ENCODE data around the gene HYAL1.
"Not testable (repeated sequence)": the region's sequence is repeated elsewhere in the genome, so short reads cannot be mapped to it uniquely, and the experiment has no call there.

The HYAL1 gene

GRCh38 chr3:50293079-50293801 lies 10.1 kb downstream of the HYAL1 start:
- no peak for DNase-seq

DNA sequence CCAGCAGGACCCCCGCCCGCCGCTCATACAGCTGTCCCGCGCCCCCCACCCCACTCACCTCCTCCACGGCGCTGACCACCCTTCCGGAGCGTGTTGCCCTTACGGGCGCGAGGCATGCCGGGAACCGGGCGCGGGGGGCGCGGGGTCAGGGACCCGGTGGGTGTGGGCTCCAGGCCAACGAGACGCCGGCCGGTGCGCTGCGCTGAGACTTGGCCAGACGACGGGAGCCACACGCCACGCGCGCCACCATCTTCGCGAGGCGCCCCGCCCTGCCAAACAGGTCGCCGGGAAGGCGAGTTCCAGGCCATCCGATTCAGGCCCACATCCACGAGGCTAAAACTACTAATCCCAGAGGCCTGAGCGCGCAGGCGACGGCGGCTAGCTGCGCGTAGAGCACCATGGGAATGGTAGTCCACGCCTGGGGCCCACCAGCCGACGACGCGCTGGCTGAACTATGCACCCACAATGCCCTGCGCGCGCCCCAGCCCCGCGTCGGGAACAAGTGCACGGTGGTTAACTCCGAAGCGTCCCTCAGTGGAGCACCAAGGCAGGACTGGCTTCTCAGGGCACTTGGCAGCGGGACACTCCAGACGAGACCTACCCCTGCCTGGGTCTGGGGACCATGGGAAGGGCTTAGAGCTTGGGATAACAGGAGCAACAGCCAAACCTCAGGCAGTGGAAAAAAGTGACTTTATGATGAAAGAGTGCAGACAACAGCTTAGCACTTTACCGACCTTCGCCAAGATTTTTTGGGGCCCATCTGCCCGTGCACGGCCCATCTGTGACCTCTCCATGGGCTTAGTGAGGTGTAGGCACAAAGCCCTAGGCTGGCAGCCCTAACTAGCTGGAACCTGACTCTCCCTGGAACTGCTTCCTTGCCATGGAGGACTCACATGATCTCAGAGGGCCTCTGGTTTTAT lies 11.0 kb downstream of the HYAL1 start, which contains the start of gene IFRD2:
Gene IFRD2 (minus strand): TSS at position 271 of the 920 bp plus-strand sequence. CDS start 155 bp downstream, at position 116.
- DNase-seq = peak; percentile 89 to 98

- DNase-seq = no peak
Measured at GRCh38 chr3:50290161-50290641, 13.2 kb downstream of the HYAL1 start.

- DNase-seq = no peak
Measured at GRCh38 chr3:50289130-50289529, 14.2 kb downstream of the HYAL1 start.

DNA sequence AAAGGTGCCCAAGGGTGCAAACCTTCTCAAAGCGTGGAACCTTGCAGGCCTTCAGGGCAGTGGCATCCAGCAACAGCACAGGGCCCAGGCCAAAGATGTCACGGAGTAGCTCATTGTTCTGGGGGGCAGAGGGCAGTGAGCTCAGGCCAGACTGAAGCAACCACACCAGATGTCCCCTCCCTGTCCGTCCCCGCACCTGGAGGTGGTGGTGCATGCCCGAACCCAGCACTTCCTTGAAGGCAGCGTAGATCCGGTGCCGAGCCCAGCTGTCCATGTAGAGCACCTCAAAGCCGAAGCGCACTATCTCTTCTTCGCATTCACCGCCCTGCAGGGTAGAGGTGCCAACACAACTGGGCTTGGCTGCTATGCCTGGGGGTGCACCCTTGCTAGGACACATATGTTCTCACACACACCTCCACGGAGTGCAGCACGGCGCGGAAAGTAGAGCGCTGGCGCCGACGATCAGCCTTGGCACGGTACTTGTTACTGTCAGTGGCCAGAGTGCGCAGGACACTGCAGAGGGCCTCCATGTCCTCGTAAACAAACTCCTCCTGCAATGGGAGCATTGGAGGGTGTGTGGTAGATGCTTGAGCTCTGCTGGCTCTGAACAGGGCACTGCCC lies 14.9 kb downstream of the HYAL1 start:
- DNase-seq = no peak

- DNase-seq = no peak
Measured at GRCh38 chr3:50287262-50287661, 16.1 kb downstream of the HYAL1 start.

DNA sequence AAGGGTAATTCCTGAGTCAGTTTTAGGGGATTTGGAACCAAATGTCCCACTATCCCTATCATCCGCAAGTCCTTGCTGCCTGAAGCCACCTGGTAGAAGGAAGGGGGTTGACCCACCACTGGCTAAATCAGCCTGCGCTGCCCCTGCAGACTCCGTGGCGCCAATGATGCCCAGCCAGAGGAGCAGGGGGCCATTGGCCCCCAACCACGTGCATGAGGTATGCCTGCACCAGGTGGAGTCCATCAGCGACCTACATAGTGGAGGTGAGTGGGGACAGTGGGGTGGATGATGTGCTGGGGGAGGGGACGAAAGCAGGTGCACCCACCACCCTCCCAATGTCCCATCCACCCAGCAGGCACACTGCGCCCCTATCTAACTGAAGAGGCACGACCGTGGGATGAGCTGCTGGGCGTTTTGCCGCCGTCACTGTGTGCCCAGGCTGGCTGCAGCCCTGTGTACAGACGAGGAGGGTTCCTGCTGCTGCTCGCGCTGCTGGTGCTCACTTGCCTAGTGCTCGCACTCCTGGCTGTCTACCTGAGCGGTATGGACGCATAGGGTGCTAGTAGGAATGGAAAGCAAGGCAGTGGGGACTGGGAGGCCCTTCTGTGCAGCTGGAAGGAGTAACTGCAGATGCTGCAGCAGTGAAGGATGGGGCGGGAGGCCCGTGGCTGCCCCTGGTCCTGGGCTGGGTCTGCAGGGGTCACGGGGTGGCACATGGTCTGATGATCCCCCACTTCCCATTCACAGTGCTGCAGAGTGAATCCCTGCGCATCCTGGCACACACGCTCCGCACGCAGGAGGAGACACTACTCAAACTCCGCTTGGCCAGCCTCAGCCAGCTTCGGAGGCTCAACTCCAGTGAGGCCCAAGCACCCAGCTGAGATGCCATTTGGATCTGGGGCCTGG lies 16.8 kb downstream of the HYAL1 start:
- no peak for DNase-seq

DNA sequence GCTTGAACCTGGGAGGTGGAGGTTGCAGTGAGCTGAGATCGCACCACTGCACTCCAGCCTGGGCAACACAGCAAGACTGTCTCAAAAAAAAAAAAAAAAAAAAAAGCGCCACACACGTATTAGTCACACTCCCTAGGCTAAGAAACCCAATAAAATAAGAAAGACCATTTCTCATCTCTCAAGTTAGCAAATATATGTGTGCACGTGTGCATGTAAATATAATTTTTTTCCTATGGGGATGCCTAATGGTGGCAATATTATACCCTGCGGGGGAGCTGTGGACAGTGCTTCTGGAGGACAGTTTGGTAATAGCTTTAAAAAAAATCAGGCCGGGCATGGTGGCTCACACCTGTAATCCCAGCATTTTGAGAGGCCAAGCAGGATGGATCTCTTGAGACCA lies 19.3 kb downstream of the HYAL1 start:
- DNase-seq = not testable (repeated sequence)

DNA sequence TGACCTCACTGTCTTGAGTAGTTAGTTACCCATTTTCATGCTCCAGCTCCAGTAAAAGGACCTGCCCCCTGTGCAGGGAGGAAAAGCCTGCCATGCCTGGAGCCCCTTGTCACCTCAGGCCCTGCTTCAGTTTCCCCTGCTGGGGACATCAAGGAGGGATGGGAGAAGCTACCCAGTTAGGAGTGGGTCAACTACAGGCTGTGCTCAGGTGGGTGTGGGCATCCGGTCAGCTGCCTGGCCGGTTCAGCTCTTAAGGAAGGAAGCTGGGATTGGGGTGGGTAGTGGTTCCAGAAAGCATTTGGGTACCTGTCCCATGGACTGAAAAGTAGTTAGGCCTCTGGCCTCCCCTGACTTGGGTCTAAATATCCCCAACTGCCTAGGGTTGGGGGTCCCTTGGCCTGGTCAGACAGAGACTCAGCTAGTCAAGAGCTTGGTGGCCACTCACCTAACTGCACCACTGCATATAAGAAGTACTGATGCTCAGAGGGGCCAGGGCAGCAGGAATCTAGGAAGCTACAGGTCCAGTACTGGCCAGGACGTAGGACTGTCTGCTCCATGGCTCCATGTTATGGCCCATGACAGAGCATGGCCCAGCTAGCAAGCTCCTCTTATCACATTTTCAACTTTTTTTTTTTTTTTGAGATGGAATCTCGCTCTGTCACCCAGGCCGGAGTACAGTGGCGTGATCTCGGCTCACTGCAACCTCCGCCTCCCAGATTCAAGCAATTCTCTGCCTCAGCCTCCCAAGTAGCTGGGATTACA lies 23.9 kb downstream of the HYAL1 start:
- no peak for DNase-seq

- no peak for DNase-seq
Measured at GRCh38 chr3:50278880-50279224, 24.5 kb downstream of the HYAL1 start, which contains the start of gene LSMEM2. LSMEM2 (plus strand) TSS chr3:50279087; CDS start chr3:50279114, 27 bp downstream.

DNA sequence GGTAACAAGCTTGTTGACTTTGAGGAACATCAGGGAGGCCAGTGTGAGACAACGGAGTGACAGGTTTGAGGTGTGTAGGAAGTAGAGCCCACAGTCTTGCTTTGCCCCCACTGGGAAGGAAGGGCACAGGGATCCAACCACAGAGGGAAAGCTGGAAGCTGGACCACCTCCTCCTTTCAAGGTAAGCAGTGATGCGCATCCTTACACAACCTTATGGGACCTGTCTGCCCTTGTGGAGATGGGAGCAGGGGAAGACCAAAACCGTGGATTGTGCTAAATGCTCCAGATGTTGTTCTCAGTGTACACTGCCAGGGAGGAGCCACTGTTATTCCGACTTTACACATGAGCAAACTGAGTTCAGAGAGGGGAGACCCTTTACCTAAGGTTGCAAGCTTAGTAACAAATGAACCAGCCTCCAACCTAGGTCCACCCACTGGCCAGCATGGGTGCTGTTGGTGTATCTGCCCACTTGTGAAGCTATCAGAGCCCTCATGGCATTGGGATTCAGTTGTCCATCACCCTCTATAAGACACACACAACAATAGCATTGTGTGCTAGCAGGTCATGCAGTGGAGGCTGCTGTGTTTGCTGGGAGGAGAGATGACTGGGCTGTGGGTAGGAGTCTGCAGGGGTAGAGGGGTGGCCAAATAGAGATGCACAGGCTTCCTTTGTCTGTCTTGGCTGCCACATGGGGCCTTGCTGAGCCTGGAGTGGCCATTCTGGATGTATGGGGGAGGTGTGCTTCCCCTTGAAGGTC lies 25.1 kb downstream of the HYAL1 start:
- no peak for DNase-seq

- DNase-seq = no peak
Measured at GRCh38 chr3:50276762-50277101, 26.6 kb downstream of the HYAL1 start.

DNA sequence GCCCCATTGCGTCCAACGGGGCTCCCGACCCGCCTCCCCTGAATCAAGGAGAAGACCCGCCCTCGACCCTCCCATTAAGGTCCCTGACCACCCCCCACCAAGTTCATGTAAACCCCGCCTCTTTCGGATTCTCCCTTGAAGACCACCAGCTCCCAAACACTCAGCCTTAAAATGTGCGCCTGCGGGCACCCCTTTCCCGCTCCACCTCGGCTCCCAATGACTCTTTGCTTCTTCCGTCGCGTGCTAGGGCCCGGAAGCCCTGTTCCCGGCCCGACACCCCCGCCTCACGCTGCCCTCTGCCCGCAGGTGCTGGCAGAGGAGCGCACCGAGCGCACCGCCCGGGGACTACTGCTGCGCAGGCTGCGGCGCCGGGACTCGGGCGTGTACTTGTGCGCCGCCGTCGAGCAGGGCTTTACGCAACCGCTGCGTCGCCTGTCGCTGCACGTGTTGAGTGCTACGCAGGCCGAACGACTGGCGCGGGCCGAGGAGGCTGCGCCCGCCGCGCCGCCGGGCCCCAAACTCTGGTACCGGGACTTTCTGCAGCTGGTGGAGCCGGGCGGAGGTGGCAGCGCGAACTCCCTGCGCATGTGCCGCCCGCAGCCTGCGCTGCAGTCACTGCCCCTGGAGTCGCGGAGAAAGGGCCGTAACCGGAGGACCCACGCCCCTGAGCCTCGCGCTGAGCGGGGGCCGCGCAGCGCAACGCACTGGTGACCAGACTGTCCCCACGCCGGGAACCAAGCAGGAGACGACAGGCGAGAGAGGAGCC lies 27.2 kb downstream of the HYAL1 start:
- DNase-seq = no peak

- DNase-seq = no peak
Measured at GRCh38 chr3:50275141-50275995, 28.0 kb downstream of the HYAL1 start.

DNA sequence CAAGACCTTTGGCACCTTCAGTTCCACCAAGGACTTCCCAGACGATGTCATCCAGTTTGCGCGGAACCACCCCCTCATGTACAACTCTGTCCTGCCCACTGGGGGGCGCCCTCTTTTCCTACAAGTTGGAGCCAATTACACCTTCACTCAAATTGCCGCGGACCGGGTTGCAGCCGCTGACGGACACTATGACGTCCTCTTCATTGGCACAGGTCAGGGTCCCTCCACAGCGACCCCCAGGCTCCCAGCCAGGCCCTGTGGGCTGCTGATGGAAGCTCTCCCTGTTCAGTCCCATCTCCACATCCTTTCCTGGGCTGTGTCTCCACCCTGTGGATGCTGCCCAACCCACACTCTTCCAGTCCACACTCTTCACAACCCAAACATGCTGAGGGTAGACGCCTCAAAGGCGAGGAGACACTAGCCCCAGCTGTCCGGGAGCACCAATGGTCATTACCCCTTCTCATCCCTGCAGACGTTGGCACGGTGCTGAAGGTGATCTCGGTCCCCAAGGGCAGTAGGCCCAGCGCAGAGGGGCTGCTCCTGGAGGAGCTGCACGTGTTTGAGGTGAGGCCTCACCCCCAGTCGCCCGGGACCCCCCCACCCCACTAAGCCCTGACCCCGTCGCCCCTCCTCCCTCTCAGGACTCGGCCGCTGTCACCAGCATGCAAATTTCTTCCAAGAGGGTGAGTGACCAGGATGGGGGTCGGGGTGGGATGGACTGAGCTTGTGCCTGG lies 28.8 kb downstream of the HYAL1 start:
- DNase-seq = peak; percentile 29 to 76

- no peak for DNase-seq
Measured at GRCh38 chr3:50273689-50274065, 29.7 kb downstream of the HYAL1 start.

- peak; percentile 57 to 89 for DNase-seq
Measured at GRCh38 chr3:50272911-50273688, 30.3 kb downstream of the HYAL1 start.
